ENCODE data around the gene RAD21L1. TPM values are rescaled to one million over a fixed set of nuclear protein-coding genes. Genes with fewer than 3 reads are reported as not detected.

RAD21L1 gene
- total and polyA plus RNA-seq, 4 donors: 0.02 to 0.23 TPM; not detected in 2

GRCh38 chr20:1203630-1204029 is 22.2 kb upstream of the RAD21L1 start:
- Histone ChIP-seq H3K4me3 (peak overlapping the region; percentile 13), H3K27ac (ENCODE audit: low read depth in 1 of 2, low read length in 1 of 2) (peak overlapping the region in 1 of 2 donors; percentile 52), H3K9ac (ENCODE audit: insufficient read depth in 1 of 2, low read length in 2 of 2) (no peak overlapping the region), H3K9me3 (ENCODE audit: control insufficient read depth in 4 of 4, insufficient read depth in 3 of 4, low read length in 3 of 4) (no peaks in the 10 kb centered on the region), H3K4me1 (ENCODE audit: control insufficient read depth in 5 of 5, insufficient read depth in 5 of 5, low read length in 5 of 5) (peaks cover 0 to 53% (median 16%) of the 10 kb centered on the region in 5 donors), H3K36me3 (ENCODE audit: control insufficient read depth in 4 of 4, insufficient read depth in 4 of 4, low read length in 4 of 4) (no peaks in the 10 kb centered on the region), H3K27me3 (ENCODE audit: control insufficient read depth in 3 of 3, insufficient read depth in 3 of 3, low read length in 2 of 3) (no peaks in the 10 kb centered on the region)
- no peak for ATAC-seq (ENCODE audit: insufficient read depth, low FRiP score)
- 69 to 76% methylated on average over 5 of the region's 5 CpGs for WGBS, 2 donors
- DNase-seq: no peak
- no peak for TF ChIP-seq CTCF (IDR thresholded peaks at IDR 0.05; ENCODE audit: control extremely low read depth, extremely low read depth)

- Histone ChIP-seq H3K9ac (ENCODE audit: insufficient read depth in 1 of 2, low read length in 2 of 2) (no peak overlapping the region), H3K4me3 (no peak overlapping the region), H3K4me1 (ENCODE audit: control insufficient read depth in 5 of 5, insufficient read depth in 5 of 5, low read length in 5 of 5) (peaks cover 0 to 48% (median 16%) of the 10 kb centered on the region in 5 donors), H3K36me3 (ENCODE audit: control insufficient read depth in 4 of 4, insufficient read depth in 4 of 4, low read length in 4 of 4) (no peaks in the 10 kb centered on the region), H3K9me3 (ENCODE audit: control insufficient read depth in 4 of 4, insufficient read depth in 3 of 4, low read length in 3 of 4) (no peaks in the 10 kb centered on the region), H3K27ac (ENCODE audit: low read depth in 1 of 2, low read length in 1 of 2) (peak overlapping the region in 1 of 2 donors; percentile 55), H3K27me3 (ENCODE audit: control insufficient read depth in 3 of 3, insufficient read depth in 3 of 3, low read length in 2 of 3) (no peaks in the 10 kb centered on the region)
- ATAC-seq (ENCODE audit: insufficient read depth, low FRiP score) (peak; percentile 56), DNase-seq (no peak)
- TF ChIP-seq CTCF (IDR thresholded peaks at IDR 0.05; ENCODE audit: control extremely low read depth, extremely low read depth): no peak
- WGBS, 2 donors: 16 to 51% methylated on average over 5 of the region's 5 CpGs
Observed at GRCh38 chr20:1204113-1204512, 21.7 kb upstream of the RAD21L1 start.

- peak overlapping the region in 1 of 2 donors; percentile 55 for H3K27ac ChIP-seq (ENCODE audit: low read depth in 1 of 2, low read length in 1 of 2)
- no peaks in the 10 kb centered on the region for H3K36me3 ChIP-seq (ENCODE audit: control insufficient read depth in 4 of 4, insufficient read depth in 4 of 4, low read length in 4 of 4)
- no peak overlapping the region for H3K4me3 ChIP-seq
- H3K9me3 ChIP-seq (ENCODE audit: control insufficient read depth in 4 of 4, insufficient read depth in 3 of 4, low read length in 3 of 4): no peaks in the 10 kb centered on the region
- DNase-seq (peak in 2 of 3 donors; percentile 29 to 53), ATAC-seq (ENCODE audit: insufficient read depth, low FRiP score) (no peak)
- peaks cover 0 to 44% (median 16%) of the 10 kb centered on the region in 5 donors for H3K4me1 ChIP-seq (ENCODE audit: control insufficient read depth in 5 of 5, insufficient read depth in 5 of 5, low read length in 5 of 5)
- no peak overlapping the region for H3K9ac ChIP-seq (ENCODE audit: insufficient read depth in 1 of 2, low read length in 2 of 2)
- WGBS, 2 donors: 82 to 88% methylated on average over 2 of the region's 2 CpGs
- no peak for TF ChIP-seq CTCF (IDR thresholded peaks at IDR 0.05; ENCODE audit: control extremely low read depth, extremely low read depth)
- no peaks in the 10 kb centered on the region for H3K27me3 ChIP-seq (ENCODE audit: control insufficient read depth in 3 of 3, insufficient read depth in 3 of 3, low read length in 2 of 3)
Observed at GRCh38 chr20:1204576-1204975, 21.3 kb upstream of the RAD21L1 start.

- no peak for TF ChIP-seq CTCF (IDR thresholded peaks at IDR 0.05; ENCODE audit: control extremely low read depth, extremely low read depth)
- ATAC-seq (ENCODE audit: insufficient read depth, low FRiP score) (no peak), DNase-seq (no peak)
- no peaks in the 10 kb centered on the region for H3K9me3 ChIP-seq (ENCODE audit: control insufficient read depth in 4 of 4, insufficient read depth in 3 of 4, low read length in 3 of 4)
- 95 to 97% methylated on average over 8 of the region's 8 CpGs for WGBS, 2 donors
- H3K27ac ChIP-seq (ENCODE audit: low read depth in 1 of 2, low read length in 1 of 2): no peak overlapping the region
- no peak overlapping the region for H3K9ac ChIP-seq (ENCODE audit: insufficient read depth in 1 of 2, low read length in 2 of 2)
- no peaks in the 10 kb centered on the region for H3K27me3 ChIP-seq (ENCODE audit: control insufficient read depth in 3 of 3, insufficient read depth in 3 of 3, low read length in 2 of 3)
- H3K36me3 ChIP-seq (ENCODE audit: control insufficient read depth in 4 of 4, insufficient read depth in 4 of 4, low read length in 4 of 4): no peaks in the 10 kb centered on the region
- no peak overlapping the region for H3K4me3 ChIP-seq
- peaks cover 0 to 34% (median 12%) of the 10 kb centered on the region in 5 donors for H3K4me1 ChIP-seq (ENCODE audit: control insufficient read depth in 5 of 5, insufficient read depth in 5 of 5, low read length in 5 of 5)
Observed at GRCh38 chr20:1205802-1206201, 20.0 kb upstream of the RAD21L1 start.

Measured in lung (tissue), 12 donors.